CD1c-positive myeloid dendritic cell (primary cell): ENCODE data around the gene CTBP2.

Source experiments
- DNase-seq: peaks from one replicate; pipeline ENCODE4 v3.0.0-alpha.2; 2016; ENCODE audit errors: extremely low spot score

The CTBP2 gene

DNA sequence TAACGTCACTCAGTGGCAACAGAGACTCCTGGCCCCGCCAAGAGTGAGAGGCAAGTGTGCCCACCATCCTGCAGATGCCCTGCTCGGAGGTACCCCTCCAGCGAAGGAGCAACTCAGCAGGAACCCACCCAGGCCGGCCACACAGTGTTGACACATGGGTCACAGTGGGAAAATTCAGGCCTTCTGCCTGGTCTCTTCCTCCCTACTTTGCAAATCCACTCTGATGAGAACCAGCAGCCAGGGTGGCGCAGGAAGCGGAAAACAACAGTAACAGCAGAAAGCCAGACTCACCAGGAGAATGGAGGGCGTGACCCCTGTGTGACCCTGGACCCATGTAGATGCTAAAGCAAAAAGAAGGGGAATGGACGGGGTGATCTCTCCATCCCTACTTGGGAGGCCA, 53.8 kb downstream of the CTBP2 start:
- no peak for DNase-seq

DNA sequence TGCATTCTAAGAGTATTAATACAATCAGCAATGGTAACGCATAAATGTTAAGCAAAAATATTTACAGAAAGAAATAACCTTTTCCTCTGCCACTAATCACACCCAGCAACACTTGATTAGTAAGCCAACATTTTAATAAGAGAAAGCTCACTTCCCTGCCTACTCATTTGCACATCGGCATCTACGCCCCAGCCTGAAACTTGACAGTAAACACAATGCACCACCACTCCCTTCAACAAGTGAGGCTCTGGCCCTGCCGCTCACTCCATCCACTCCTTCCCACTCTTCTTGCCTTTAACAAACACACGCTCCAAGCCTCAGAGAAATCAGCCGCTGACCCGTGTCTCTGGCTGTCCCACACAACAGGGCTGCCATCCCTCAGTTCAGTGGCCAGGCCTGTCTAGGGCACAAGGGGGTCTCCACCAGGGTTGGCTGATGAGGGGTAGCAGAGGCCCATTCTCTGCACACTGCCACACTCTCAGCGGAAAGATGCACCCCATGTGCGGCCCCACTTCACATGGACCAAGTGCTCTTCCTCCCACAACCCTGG, 54.6 kb downstream of the CTBP2 start:
- no peak for DNase-seq

DNA sequence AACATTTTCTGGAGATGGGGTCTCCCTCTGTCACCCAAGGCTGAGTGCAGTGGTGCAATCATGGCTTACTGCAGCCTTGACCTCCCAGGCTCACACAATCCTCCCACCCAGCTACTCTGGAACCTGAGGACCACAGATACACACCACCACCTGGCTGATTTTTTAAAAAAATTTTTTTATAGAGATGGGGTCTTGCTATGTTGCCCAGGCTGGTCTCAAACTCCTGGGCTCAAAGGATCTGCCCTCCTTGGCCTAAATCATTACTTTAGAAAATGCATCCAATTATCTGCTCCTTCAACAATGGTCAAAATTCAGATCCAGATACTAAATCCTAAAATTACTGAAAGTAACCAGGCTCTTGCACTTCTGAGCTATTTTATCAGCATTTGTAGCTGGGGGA, 55.2 kb downstream of the CTBP2 start:
- DNase-seq = no peak

DNA sequence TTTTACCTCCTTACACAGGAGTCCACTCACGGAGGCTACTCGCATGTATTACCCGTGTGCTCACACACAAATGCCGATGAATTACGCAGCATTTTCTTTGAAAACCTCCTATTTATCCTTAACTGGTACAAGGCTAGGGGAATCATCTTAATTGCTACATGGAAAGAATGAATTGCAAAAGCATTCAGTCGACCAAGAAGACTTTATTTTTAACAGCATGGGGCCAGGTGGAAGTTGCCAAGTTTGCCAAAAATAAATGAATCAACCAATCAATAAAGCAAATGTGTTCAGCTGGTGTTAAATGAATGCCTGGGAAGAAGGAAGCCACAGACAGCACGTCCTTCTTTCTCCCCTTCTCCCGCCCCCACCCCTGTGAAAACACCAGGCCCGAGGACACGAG, 55.8 kb downstream of the CTBP2 start:
- no peak for DNase-seq

GRCh38 chr10:125103924-125104323, 56.4 kb downstream of the CTBP2 start:
- DNase-seq = no peak

GRCh38 chr10:125103466-125103865, 56.9 kb downstream of the CTBP2 start:
- no peak for DNase-seq

- DNase-seq = no peak
These were observed 57.5 kb downstream of the CTBP2 start for GRCh38 chr10:125102821-125103220.

DNA sequence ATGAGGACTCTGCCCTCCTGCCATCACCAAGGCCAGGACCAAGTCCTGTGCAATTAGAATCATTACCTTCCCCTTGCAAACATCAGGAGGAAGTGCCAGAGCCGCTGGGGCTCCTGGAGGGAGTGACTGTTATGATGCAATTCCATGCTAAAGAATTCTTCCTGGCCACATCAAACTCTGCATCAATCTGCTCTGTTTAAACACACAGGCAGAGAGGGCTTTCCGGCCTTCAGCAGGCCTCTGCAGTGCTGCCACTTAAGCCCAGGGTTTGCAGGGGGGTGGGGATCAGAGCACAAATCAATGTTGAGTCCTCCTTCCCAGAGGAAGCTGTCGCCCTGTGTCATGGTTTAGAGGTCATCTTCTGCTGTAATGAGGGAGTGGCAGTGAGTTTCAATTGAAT, 58.1 kb downstream of the CTBP2 start:
- DNase-seq = peak; percentile 1

DNA sequence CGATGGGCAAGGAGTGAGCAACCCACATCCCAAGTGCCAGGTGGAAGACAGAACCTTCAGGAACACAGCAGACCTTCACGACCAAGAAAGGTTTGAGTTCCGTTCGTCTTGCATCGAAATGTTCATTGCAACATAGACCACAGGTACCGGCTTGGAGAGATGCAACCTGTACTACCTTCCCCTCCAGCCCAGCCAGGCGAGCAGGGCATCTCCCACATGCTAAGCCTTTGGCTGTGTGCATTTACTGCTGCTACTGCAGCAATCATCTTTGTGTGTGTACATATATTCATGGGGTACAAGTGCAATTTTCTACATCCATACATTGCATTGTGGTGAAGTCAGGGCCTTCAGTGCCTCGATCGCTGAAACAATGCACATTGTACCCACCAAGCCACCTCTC, 58.8 kb downstream of the CTBP2 start:
- DNase-seq = no peak

GRCh38 chr10:125101049-125101448, 59.3 kb downstream of the CTBP2 start:
- no peak for DNase-seq

- DNase-seq = no peak
These were observed 62.8 kb downstream of the CTBP2 start for GRCh38 chr10:125097409-125098070.

DNA sequence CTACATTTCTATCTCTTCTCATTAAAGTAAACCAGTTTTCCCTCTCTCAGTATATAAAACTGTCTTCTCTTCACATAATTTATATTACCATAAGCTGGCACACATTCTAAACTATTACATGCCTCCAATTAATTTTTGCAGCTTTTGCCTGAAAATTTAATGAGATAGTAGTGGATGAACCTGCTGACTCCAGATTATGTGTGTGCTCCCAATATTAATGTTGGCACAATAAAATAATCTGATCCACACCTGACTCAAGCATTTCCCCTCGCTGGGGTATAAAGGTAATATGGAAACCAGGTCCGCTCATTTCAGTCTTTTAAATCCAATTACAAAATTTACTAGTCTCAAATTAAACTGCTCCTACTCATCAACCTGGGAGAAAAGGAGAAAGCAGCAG, 63.4 kb downstream of the CTBP2 start:
- DNase-seq = no peak

DNA sequence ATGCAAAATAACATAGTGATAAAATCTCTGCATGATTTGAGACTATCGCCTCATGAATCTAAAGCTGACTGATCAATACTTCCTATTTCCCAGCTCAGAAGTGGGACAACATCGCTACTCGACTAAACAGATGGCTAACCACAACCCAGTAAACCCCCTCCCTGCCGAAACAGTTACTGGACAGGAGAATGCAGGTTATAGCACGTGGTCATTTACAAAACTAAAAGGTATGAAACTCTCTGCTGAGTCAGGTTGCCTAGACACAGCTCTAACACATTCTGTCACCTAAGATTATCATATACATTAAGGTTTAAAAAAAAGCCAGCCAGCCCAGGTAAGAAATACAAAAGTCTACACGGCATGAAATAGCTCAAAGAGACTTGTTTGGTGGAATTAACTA, 64.0 kb downstream of the CTBP2 start:
- DNase-seq = no peak

GRCh38 chr10:125095776-125096175, 64.6 kb downstream of the CTBP2 start:
- DNase-seq = no peak

DNA sequence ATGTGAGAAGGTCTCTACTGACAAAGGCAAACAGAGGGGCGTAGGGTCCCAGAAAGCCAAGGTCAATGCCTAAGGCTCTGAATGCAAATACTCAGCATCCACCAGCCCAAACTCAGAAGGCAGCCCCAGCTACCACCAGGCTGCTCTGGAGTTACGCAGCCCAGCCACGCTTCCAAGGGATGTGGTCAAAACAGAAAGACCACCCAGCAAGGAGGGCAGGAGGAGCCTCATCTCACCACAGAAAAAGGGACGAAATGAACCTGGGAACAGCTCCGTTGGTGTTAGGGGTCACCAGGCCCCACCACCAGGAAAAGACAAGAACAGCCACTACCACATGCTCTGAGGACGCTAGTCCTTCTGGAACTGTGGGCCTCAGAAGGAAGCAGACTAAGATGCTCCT, 65.1 kb downstream of the CTBP2 start:
- no peak for DNase-seq

DNA sequence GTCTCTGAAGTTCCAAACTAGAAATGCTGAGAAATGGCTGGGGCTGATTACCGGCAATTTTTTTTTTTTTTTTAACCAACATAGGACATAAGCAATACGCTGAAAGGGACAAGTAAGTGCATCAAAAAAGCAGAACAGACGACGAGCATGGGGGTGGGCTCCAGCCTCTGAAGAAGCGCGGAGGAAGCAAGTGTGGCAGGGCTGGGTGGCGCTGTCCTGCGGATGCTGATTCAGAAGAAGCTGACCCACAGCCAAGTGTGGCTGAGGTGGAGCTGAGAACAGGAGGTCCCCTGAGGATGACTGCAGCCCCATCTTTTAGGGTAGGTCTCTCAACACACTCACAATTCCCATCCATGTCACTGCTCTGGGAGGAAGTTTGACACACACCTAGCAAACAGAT, 65.6 kb downstream of the CTBP2 start:
- peak; percentile 36 for DNase-seq

- DNase-seq = no peak
These were observed 66.2 kb downstream of the CTBP2 start for GRCh38 chr10:125093974-125094705.

GRCh38 chr10:125093199-125093973, 67.0 kb downstream of the CTBP2 start:
- no peak for DNase-seq

DNA sequence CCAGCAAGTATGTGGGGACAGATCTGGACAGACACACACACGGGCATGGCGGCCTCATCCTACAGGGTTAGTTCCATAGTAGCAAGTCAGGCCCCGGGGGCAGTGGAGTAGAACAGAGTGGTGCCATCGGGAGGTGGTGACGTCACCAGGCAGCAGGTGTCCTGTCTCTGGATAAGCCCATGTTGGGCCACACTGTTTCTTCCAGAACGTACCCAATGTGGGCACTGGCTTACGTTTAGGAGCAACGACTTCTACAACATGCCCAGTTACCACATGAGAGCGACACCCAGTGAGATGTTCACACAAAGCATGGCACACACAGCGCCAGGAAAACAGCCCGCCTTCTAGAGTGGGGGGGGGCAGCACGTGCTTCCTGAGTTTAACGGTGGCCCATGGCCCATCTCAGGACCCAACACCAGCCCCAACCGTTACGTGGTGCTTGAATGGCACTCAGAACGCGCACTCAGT, 67.8 kb downstream of the CTBP2 start:
- no peak for DNase-seq

DNA sequence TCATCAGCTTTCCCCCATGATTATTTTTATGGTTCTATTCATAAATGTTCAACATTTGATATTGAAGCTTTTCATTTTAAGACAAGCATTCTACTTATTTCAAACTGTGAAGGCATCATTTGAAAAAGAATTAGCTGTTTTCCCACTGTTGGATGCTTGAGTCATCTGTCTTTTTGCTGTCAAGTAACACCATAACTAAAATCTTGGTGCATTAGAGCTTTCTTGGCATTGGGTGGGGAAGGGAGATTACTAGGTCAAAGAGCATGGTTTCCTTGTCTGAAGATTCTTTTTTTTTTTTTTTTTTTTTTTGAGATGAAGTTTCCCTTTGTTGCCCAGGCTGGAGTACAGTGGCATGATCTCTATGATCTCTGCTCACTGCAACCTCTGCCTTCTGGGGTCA, 68.5 kb downstream of the CTBP2 start:
- no peak for DNase-seq

GRCh38 chr10:125089469-125089868, 70.9 kb downstream of the CTBP2 start:
- no peak for DNase-seq

DNA sequence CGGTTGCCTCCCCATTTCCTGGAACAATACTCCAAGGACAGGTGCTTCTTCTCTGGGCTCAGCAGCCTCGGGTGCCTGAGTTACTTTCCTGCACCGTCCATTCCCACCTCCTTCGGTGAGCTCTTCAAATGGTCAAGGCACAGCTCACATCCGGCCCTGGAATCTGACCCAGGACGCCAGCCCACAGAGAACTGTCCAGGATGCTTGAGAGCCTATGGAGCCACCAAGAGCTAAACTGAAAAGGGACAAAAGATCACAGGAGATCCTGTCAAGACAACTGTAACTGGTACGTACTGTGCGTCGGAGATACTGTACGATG, 72.5 kb downstream of the CTBP2 start:
- DNase-seq = no peak
